Aorta (tissue), 5 donors: ENCODE data around the gene MSL3. TPM values are rescaled to one million over a fixed set of nuclear protein-coding genes. Genes with fewer than 3 reads are reported as not detected.
A peak's percentile ranks its signal among the peaks of the same experiment; 100 is the strongest.

ENCODE experiments used
- ATAC-seq: fragments of 200-7000 bp; cut with Tn5 transposase; one replicate; pipeline ENCODE4 v1.9.1; 2022; ENCODE audit warnings: moderate library complexity; ENCODE audit not compliant: low FRiP score
- DNase-seq, 2 donors: peaks; one replicate each; pipeline ENCODE4 v3.0.0-alpha.2; 2020
- H3K27ac ChIP-seq, 2 donors: one replicate each; pipeline ENCODE4 v1.5.1; 2013; ENCODE audit warnings: low read length in 2 of 2, mild to moderate bottlenecking in 2 of 2, moderate library complexity in 2 of 2, control low read depth in 1 of 2, inconsistent platforms in 1 of 2, low read depth in 1 of 2
- H3K27me3 ChIP-seq, 2 donors: one replicate each; pipeline ENCODE4 v1.6.1; 2013; ENCODE audit warnings: control low read depth in 1 of 2, low read length in 1 of 2, mild to moderate bottlenecking in 1 of 2, moderate library complexity in 1 of 2; ENCODE audit not compliant: insufficient read depth in 2 of 2, control insufficient read depth in 1 of 2
- H3K36me3 ChIP-seq, 2 donors: one replicate each; pipeline ENCODE4 v1.6.1; 2013; ENCODE audit warnings: control low read depth in 1 of 2, low read length in 1 of 2, mild to moderate bottlenecking in 1 of 2; ENCODE audit not compliant: insufficient read depth in 2 of 2, control insufficient read depth in 1 of 2
- H3K4me1 ChIP-seq, 2 donors: one replicate each; pipeline ENCODE4 v1.6.1; 2013; ENCODE audit warnings: low read length in 2 of 2, control low read depth in 1 of 2, mild to moderate bottlenecking in 1 of 2, moderate library complexity in 1 of 2; ENCODE audit not compliant: insufficient read depth in 2 of 2, control insufficient read depth in 1 of 2
- H3K4me3 ChIP-seq, 2 donors: one replicate each; pipeline ENCODE4 v1.5.1; 2013; ENCODE audit warnings: low read length in 2 of 2, control low read depth in 1 of 2, mild to moderate bottlenecking in 1 of 2
- H3K9me3 ChIP-seq: one replicate; pipeline ENCODE4 v1.6.1; 2013; ENCODE audit warnings: mild to moderate bottlenecking, low read length; ENCODE audit not compliant: control insufficient read depth
- WGBS, 2 donors: extraction: QIAGEN DNeasy Blood & Tissue Kit; methylation state at CpG; one replicate each; pipeline ENCODE4 v1.1.7; 2013; 5-methylcytosine and 5-hydroxymethylcytosine counted together
- intact Hi-C, 2 donors: fragments of 100-400 bp; cut with DNase I; formaldehyde crosslinking; loops; one replicate each; pipeline versions ENCODE4 v1.14.2 to v1.15.0; 2022
- polyA plus RNA-seq, 2 donors: library from polyadenylated mRNA; stranded (reverse); fragments of 200-250 nt; gene quantifications; one replicate each; pipeline ENCODE4 v1.2.3, GENCODE V29; 2013
- total RNA-seq, 2 donors: library from RNA; stranded (reverse); fragmentation: NEBNext Ultra II Directional; extraction: Animal tissue kit (Norgen Biotek cat#: 25700); gene quantifications; one replicate each; pipeline ENCODE4 v1.2.1, GENCODE V29; 2021
- donor health status: healthy with polysubstance abuse.
- donor health status: Bipolar disorder and iron deficiency.
- donor health status: DM: no; HTN: no; CAD: no.
- donor health status: DM: no; HTN: no; CAD: no.
- donor health status: DM: yes; HTN: yes; CAD: no.

MSL3 gene
- total and polyA plus RNA-seq, 4 donors: 26.2 to 36.4 (median 32.8) TPM

DNA sequence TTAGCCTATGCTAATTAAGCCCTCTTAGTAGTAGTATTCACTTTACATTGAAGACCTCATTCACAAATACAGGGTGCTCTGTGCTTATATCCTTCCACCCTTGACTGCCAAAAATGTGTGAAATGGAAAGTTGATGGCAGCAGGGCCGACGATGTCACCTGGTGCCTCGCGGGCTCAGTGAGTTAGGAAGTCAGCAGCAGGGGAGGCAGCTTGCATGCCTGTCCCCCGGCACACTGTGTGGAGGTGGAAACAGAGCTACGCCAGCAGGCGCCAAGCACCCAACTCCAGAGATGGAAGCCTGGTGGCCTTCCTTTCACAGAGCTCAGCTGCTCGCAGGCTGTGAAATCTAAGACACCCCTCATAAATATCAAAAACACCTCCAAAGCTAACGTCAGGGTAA is 8.4 kb downstream of the MSL3 start:
- Histone ChIP-seq H3K4me1 (no peaks in the 10 kb centered on the region), H3K9me3 (no peaks in the 10 kb centered on the region), H3K36me3 (peaks cover 0 to 6% of the 10 kb centered on the region in 2 donors), H3K4me3 (no peak overlapping the region), H3K27me3 (no peaks in the 10 kb centered on the region), H3K27ac (no peak overlapping the region)
- ATAC-seq (no peak), DNase-seq (no peak)
- WGBS, 2 donors: 79 to 82% methylated on average over 9 of the region's 9 CpGs
- intact Hi-C loops: no loop called here

DNA sequence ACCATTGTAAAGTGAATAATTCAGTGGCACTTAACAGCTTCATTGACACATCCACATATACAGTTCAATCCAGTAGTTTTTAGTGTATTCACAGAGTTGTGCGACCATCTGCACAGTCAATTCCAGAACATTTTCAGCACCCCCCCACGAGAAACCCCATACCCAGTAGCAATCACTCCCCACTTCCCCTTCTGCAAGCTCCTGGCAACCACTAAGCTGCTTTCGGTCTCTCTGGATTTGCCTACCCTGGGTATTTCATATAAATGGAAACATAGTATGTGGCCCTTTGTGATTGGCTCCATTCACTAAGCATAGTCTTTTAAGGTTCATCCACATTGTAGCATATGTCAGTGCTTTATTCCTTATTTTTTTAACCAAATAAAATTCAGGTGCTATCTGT is 10.0 kb downstream of the MSL3 start:
- no peak for ATAC-seq
- H3K27me3 ChIP-seq: no peaks in the 10 kb centered on the region
- WGBS, 2 donors: 78 to 81% methylated on average over 3 of the region's 3 CpGs
- no peaks in the 10 kb centered on the region for H3K4me1 ChIP-seq
- intact Hi-C loops: no loop called here
- H3K27ac ChIP-seq: no peak overlapping the region
- peaks cover 0 to 6% of the 10 kb centered on the region in 2 donors for H3K36me3 ChIP-seq
- no peak for DNase-seq
- H3K4me3 ChIP-seq: no peak overlapping the region
- no peaks in the 10 kb centered on the region for H3K9me3 ChIP-seq

DNA sequence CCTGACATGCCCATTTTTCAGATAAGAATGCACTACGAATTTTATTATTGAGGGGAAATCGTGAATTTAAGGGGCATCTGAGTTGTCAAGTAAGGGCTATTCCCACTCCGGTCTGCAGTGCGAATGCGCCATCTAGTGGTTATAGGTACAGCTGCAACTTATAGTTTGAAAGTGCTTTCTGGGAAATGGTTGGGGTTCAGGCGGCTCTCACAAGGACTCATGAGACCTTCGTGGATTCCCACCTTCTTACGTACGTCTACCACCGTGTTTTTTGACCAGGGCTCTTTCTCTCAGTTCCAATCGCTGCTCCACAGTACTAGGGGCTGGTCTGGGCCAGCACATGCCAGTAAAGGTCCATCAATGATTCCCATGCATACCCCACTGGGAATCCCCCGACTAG is 12.3 kb downstream of the MSL3 start:
- DNase-seq: no peak
- WGBS, 2 donors: 8 to 12% methylated on average over 12 of the region's 12 CpGs
- Histone ChIP-seq H3K36me3 (peaks cover 0 to 4% of the 10 kb centered on the region in 2 donors), H3K9me3 (no peaks in the 10 kb centered on the region), H3K27ac (no peak overlapping the region), H3K4me3 (no peak overlapping the region), H3K4me1 (no peaks in the 10 kb centered on the region), H3K27me3 (no peaks in the 10 kb centered on the region)
- peak; percentile 68 for ATAC-seq
- intact Hi-C loops: loop anchor here (2.0 to 10.0 kb wide), 5 partner anchors 48 to 628 kb away; no protein-coding TSS in a partner anchor

DNA sequence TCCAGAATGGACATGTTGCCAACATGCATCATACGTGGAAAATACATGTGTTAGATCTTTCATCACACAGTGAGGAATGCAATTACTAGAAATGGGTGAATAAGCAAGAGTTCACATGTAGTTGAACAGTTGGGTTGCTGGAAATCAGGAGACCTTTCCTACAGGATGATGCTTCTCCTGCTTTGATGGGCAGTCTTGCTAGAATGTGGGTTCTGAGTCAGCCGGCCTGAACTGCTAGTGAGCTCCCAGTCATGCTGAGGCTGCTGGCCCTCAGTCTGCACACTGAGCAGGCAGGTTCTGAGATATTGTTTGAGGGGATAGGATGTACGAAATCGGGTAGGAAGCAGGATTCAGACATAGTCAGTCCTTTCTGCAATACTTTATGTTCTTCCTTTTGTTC is 20.2 kb downstream of the MSL3 start:
- no peaks in the 10 kb centered on the region for H3K27me3 ChIP-seq
- intact Hi-C loops: loop anchor here in 1 of 2 donors (10.0 kb wide), 1 partner anchor 633 kb away; no protein-coding TSS in a partner anchor
- no peak overlapping the region for H3K4me3 ChIP-seq
- H3K36me3 ChIP-seq: no peaks in the 10 kb centered on the region
- no peak overlapping the region for H3K27ac ChIP-seq
- DNase-seq: no peak
- no peak for ATAC-seq
- no peaks in the 10 kb centered on the region for H3K9me3 ChIP-seq
- WGBS, 2 donors: 64 to 83% methylated on average over 4 of the region's 4 CpGs
- no peaks in the 10 kb centered on the region for H3K4me1 ChIP-seq

DNA sequence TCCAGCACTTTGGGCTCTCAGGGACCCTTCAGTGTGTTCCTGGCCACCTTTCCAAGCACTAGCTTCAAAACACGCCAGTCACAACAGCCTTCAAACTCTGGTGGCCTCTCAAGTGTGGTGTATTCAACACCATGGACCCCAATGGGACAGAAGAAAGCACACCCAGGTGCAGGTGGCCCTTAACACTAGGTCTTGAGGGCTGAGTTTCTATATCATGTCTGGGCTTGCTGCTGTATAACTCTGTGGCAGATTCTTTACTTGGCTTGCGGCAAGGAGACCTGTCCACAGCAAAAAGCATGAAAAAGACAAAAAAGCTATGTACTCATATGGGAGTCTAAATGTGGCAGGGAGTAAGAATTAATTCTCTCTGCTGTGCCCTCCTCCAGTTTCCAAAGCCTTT is 23.1 kb downstream of the MSL3 start:
- 60 to 96% methylated on average over 2 of the region's 2 CpGs for WGBS, 2 donors
- intact Hi-C loops: no loop called here
- no peaks in the 10 kb centered on the region for H3K4me1 ChIP-seq
- no peaks in the 10 kb centered on the region for H3K36me3 ChIP-seq
- H3K9me3 ChIP-seq: no peaks in the 10 kb centered on the region
- H3K27ac ChIP-seq: no peak overlapping the region
- no peak overlapping the region for H3K4me3 ChIP-seq
- DNase-seq: no peak
- ATAC-seq: no peak
- H3K27me3 ChIP-seq: no peaks in the 10 kb centered on the region

DNA sequence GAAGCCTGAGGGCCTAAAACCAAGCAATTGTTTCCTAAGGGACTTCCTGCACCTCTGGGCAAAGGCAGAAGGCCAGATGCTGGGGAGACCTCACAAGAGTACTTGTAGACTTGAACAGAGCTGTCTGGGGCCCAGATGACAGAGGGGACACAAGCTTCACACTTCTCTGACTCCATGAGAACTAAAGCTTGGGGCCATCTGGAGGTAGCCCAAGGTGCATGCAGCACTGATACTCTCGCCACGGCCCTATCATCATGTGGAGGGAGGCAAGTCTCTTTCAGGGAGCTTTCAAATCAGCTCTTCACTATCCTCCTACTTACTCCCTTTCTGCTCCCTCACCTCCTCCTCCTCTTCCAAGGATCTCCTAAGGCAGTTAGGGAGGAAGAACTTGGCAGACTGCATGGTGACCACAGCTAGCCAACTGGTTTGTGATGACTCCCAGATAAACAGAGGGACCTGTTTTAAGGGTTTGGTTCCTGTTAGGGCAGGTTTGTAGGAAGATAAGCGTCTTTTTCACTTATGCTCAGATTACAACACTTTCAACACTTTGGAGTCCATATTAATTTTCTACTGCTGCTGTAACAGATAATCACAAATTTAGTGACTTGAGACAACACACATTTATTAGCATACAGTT is 23.8 kb downstream of the MSL3 start:
- Histone ChIP-seq H3K27me3 (no peaks in the 10 kb centered on the region), H3K4me1 (no peaks in the 10 kb centered on the region), H3K27ac (no peak overlapping the region), H3K4me3 (no peak overlapping the region), H3K9me3 (no peaks in the 10 kb centered on the region), H3K36me3 (no peaks in the 10 kb centered on the region)
- ATAC-seq (no peak), DNase-seq (no peak)
- intact Hi-C loops: no loop called here
- 71 to 97% methylated on average over 3 of the region's 3 CpGs for WGBS, 2 donors

DNA sequence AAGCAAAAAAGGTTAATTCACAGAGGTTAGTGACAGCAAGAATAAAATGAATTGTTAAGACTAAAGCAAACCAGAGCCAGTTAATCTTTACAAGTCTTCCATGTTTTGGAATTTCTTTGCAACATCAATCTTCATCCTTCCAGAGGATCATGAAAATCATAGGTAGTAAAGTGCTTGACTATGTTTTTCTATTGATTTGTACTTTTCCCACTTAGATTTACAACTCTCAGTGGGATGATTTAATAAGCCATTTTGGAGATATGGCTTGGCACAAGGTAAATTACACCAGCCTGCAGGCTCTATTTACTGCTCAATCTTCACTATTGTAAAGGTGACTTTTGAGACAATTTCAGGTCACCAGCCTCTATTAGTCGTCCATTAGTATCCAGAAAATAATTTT is 26.5 kb downstream of the MSL3 start:
- H3K4me3 ChIP-seq: no peak overlapping the region
- H3K36me3 ChIP-seq: no peaks in the 10 kb centered on the region
- H3K27me3 ChIP-seq: no peaks in the 10 kb centered on the region
- H3K9me3 ChIP-seq: no peaks in the 10 kb centered on the region
- no peaks in the 10 kb centered on the region for H3K4me1 ChIP-seq
- ATAC-seq: no peak
- DNase-seq: no peak
- WGBS, 2 donors: 46 to 96% methylated on average over 1 of the region's 1 CpG
- intact Hi-C loops: no loop called here
- H3K27ac ChIP-seq: no peak overlapping the region

DNA sequence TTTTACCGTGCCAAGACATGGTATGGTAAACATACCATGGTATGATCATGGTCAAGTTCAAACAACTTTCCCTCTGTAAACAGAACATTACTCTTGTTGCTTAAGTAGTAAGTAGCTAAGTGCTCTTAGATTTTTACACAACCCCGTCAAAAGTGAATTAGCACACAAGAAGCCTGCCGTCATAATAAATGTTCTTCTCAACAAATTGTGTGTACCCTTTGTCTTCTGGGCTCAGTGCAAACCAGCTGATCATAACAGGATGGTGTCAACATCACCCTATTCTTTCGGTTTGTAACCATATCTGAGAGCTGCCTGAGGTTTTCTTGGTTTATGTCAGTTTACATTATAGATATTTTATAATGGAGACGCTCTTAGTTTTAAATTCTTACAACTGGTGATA is 28.8 kb downstream of the MSL3 start:
- Histone ChIP-seq H3K9me3 (no peaks in the 10 kb centered on the region), H3K36me3 (no peaks in the 10 kb centered on the region), H3K4me1 (no peaks in the 10 kb centered on the region), H3K27me3 (no peaks in the 10 kb centered on the region), H3K4me3 (peak overlapping the region; percentile 2 to 34), H3K27ac (no peak overlapping the region)
- DNase-seq (no peak), ATAC-seq (no peak)
- intact Hi-C loops: no loop called here
- 26 to 51% methylated on average over 5 of the region's 5 CpGs for WGBS, 2 donors

DNA sequence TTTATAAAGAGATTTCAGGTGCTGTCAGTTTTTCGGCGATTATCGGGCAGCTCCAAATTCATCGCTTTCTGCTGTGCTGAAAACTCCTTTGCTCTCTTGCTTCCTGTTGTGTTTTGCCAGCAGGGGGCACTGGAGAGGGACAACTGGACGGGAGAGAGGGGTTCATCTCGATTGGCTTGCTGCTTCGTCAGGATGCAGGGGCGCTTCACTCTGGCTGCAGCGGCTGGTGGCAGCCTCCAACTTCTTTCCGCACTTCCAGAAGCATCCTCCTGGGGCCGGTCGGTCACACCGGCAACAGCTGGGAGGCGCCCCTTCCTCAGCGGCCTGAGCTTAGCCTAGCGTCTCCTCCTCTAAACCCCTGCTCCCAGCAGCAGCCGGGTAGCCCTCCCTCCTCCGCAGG is 29.5 kb downstream of the MSL3 start:
- Histone ChIP-seq H3K9me3 (no peaks in the 10 kb centered on the region), H3K27me3 (no peaks in the 10 kb centered on the region), H3K36me3 (no peaks in the 10 kb centered on the region), H3K4me3 (no peak overlapping the region), H3K4me1 (no peaks in the 10 kb centered on the region), H3K27ac (no peak overlapping the region)
- WGBS, 2 donors: 23 to 25% methylated on average over 18 of the region's 18 CpGs
- intact Hi-C loops: no loop called here
- DNase-seq: peak; percentile 73 to 85
- ATAC-seq: peak; percentile 70
